ENCODE results near the gene CACNA2D3. TPM values are rescaled to one million over a fixed set of nuclear protein-coding genes. Genes with fewer than 3 reads are reported as not detected.

CACNA2D3 gene
- total RNA-seq, 1 donor from 2014 or later = 35.5 TPM

- DNase-seq = no peak
- no peak for ATAC-seq (ENCODE audit: poor library complexity)
- intact Hi-C loops (cut with DNase I) = no loop called here
These were observed 42.0 kb downstream of the CACNA2D3 start for GRCh38 chr3:54164192-54164975.

GRCh38 chr3:54165865-54166264 is 43.5 kb downstream of the CACNA2D3 start:
- ATAC-seq (ENCODE audit: poor library complexity) (peak; percentile 58), DNase-seq (no peak)
- intact Hi-C loops (cut with DNase I) = no loop called here

DNA sequence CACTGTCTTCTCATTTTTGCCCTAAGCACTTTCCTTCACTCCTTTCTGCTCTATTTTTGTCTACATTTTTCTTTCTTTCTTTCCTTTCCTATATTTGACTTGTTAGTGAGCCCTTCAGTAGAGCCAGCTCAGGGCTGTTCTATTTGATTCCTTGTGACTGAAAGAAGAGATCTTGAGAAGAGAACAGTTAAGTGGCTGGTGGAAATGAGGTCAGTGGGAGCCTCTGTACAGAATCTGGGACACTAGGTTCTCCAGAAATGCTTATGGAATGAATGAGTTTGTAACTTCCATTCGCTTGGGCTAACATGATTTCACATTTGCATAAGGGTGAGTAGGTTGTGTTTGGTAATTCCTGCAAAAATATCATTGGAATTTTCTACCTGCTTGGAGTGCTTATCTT is 45.6 kb downstream of the CACNA2D3 start:
- ATAC-seq (ENCODE audit: poor library complexity) = no peak
- intact Hi-C loops (cut with DNase I) = no loop called here
- no peak for DNase-seq

GRCh38 chr3:54168451-54168850 is 46.1 kb downstream of the CACNA2D3 start:
- no peak for ATAC-seq (ENCODE audit: poor library complexity)
- no peak for DNase-seq
- intact Hi-C loops (cut with DNase I) = no loop called here

DNA sequence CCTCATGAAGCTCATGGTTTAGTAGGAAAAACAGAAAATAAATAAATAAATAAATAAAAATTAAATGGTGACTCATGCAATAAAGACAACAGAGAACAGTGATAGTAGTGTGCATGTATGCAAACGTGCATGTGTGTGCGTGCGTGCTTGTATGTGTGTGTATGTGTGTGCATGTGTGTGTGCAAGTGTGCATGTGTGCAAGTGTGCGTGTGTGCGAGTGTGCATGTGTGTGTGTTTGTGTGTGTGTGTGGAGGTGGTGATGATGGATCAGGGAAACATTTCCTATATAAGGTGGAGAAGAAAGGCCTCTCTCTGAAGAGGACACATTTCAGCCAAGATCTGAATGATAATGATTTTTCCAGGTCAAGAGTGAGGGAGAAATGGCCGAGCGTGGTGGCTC is 47.2 kb downstream of the CACNA2D3 start:
- ATAC-seq (ENCODE audit: poor library complexity) (no peak), DNase-seq (no peak)
- intact Hi-C loops (cut with DNase I) = no loop called here

GRCh38 chr3:54171509-54171908 is 49.2 kb downstream of the CACNA2D3 start:
- DNase-seq = no peak
- intact Hi-C loops (cut with DNase I) = no loop called here
- no peak for ATAC-seq (ENCODE audit: poor library complexity)

GRCh38 chr3:54171951-54172350 is 49.6 kb downstream of the CACNA2D3 start:
- intact Hi-C loops (cut with DNase I) = no loop called here
- DNase-seq (no peak), ATAC-seq (ENCODE audit: poor library complexity) (no peak)

GRCh38 chr3:54173371-54173770 is 51.0 kb downstream of the CACNA2D3 start:
- ATAC-seq (ENCODE audit: poor library complexity) (no peak), DNase-seq (no peak)
- intact Hi-C loops (cut with DNase I) = no loop called here

- intact Hi-C loops (cut with DNase I) = no loop called here
- no peak for ATAC-seq (ENCODE audit: poor library complexity)
These were observed 53.8 kb downstream of the CACNA2D3 start for GRCh38 chr3:54176106-54176505.

DNA sequence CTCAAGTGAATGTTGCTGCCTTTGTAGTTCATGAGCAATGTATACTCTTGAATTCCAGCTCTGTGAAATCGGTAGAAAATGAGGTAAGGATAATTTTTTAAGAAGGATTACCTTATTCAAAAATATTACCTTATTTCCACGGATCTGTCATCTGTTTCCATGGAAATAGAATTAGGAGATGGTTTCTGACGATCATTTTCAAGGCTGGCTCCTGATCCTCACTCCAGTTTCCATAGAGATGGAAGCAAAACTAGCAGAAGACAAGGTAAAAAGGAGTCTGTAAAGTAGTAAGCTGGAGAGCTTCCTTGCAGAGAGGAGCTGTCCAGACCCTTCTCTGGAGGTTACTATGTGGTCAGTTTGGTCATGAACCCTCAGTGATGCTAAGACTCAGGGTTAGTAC is 55.5 kb downstream of the CACNA2D3 start:
- intact Hi-C loops (cut with DNase I) = no loop called here
- DNase-seq (no peak), ATAC-seq (ENCODE audit: poor library complexity) (no peak)

More at GRCh38 chr3:54176106-54176505, 53.8 kb downstream of the CACNA2D3 start:
- DNase-seq = no peak

DNA sequence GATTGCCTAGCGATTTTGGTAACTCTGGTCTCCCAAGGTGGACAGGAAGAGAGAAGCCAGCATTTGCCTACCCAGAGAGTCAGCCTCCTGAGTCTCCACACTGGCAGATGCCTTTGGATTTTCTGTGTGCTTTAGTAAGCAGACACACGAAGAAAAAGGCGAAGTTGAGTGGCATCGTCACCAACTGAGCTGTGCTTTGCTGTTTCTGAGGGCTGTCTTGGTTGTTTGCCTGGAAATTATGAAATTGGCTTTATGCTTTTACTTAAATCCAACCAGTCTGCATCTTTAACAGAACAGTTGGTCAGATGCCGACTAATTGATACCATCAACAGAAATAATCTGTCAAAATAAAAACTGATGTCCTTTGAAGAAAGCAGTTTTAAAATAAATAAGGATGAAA is 56.0 kb downstream of the CACNA2D3 start:
- DNase-seq (no peak), ATAC-seq (ENCODE audit: poor library complexity) (no peak)
- intact Hi-C loops (cut with DNase I) = no loop called here

DNA sequence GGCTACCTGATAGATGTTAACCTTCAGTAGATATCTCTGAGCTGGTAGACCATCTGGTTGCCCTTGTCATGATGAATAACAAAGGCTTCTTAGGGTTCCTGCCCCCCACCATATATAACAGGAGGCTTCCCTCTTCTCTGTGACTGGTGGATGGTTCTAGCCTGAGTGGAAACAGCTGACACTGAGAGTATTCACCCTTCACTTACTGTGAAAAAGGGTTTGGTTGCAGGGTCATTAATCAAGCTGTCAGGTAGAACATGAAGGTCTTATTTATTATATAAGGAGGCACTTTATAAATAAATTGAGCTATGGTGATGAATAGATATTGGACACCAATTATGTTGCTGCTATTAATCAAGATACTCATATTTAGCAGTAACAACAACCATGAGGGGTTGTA is 58.6 kb downstream of the CACNA2D3 start:
- no peak for ATAC-seq (ENCODE audit: poor library complexity)
- intact Hi-C loops (cut with DNase I) = no loop called here
- DNase-seq = no peak

DNA sequence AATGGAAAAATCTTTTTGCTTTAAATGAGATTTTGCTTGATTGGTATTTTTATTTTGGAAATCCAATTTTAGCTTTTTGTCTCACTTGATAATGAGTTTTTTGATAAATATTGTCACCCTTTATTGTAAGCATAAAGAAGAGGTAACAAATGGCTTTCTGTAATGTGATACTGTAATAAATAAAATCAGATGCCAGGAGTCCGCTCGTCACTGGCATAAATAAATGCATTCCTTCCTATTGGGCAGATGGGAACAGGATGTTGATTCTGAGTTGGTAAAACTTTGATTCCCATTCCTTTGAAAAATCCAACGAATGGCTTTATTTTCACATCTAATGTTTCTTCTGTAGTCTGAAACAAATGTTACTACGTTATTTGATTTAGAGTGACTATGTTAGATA is 59.9 kb downstream of the CACNA2D3 start:
- ATAC-seq (ENCODE audit: poor library complexity) (no peak), DNase-seq (no peak)
- intact Hi-C loops (cut with DNase I) = no loop called here

GRCh38 chr3:54185740-54186139 is 63.4 kb downstream of the CACNA2D3 start:
- intact Hi-C loops (cut with DNase I) = no loop called here
- no peak for ATAC-seq (ENCODE audit: poor library complexity)
- DNase-seq = no peak

DNA sequence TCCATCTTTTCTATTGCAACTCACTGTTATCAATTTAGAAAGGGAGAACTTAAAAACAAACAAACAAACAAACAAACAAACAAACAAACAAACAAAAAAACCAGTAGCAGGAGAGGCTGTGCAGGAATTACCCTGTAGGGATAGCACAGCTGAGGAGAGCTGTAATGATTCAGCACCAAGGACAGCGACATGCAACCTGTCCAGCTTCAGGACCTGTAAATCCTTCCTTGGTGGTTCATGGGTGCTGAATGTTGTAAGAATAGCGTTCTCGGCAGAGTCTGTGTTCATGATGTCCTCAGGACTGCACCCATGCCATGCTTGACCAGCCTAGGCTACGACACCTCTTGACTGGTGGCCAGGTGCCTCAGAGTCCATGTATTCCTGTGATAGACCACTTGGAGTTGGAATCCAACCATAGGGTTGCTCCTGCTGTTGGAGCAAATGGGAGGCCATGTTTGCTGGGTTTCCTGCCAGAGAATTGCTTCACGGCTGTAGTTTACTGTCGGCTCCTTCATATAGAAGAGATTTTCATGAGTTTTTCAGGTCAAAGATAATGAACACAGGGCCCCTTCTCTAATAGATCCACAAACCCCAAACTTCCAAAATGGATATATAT is 65.9 kb downstream of the CACNA2D3 start:
- DNase-seq (no peak), ATAC-seq (ENCODE audit: poor library complexity) (peak; percentile 73)
- intact Hi-C loops (cut with DNase I) = no loop called here

GRCh38 chr3:54191220-54191619 is 68.9 kb downstream of the CACNA2D3 start:
- no peak for DNase-seq
- ATAC-seq (ENCODE audit: poor library complexity) = no peak
- intact Hi-C loops (cut with DNase I) = no loop called here

DNA sequence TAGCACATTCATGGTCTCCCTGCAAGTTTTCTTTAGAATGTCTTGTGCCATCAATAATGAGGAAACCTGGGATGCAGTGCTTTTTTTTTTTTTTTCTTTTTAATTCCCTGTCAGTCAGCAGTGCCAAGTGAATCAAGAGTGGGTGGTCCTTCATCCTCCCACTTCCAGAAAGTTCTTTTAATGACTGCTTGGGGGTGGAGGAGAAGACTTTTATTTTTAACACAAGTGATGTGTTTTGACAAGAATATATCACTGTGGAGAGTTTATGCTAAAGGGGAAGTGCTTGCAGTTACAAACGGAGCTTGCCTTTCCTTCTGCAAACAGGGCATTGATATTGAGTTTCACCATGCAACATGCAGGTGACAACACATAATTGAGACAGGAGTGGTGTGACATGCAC is 69.7 kb downstream of the CACNA2D3 start:
- intact Hi-C loops (cut with DNase I) = no loop called here
- ATAC-seq (ENCODE audit: poor library complexity) = no peak
- DNase-seq = no peak

GRCh38 chr3:54193093-54193492 is 70.7 kb downstream of the CACNA2D3 start:
- intact Hi-C loops (cut with DNase I) = no loop called here
- DNase-seq (no peak), ATAC-seq (ENCODE audit: poor library complexity) (no peak)

DNA sequence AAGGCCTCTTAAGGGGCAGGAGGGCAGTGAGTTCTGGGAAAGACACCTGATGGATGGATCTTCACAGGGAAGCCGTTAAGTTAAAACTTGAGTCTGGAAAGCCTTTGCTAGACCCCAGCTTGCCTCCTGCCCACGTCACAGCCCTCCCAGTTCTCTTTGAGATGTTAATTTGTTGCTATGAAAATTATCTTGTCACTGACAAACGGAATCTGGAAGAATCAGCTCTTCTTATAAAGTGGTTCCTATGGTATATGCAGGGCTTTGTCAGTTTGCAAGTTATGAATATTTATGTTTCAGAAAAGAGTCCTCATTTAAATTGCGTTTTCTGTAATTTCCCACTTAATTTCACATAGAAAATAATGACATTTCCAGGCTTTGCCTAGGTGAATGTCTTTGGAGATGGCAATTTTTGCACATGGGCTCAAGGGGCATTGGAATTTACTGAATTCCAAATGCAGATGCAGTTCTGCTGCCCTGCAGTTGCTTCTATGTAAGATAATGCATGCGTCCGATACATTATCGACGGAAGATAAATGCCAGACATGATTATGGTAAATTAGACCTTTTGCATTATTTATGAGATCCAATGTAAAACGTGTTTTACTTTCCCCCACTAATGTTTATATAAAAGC is 74.1 kb downstream of the CACNA2D3 start:
- DNase-seq (no peak), ATAC-seq (ENCODE audit: poor library complexity) (no peak)
- intact Hi-C loops (cut with DNase I) = no loop called here

DNA sequence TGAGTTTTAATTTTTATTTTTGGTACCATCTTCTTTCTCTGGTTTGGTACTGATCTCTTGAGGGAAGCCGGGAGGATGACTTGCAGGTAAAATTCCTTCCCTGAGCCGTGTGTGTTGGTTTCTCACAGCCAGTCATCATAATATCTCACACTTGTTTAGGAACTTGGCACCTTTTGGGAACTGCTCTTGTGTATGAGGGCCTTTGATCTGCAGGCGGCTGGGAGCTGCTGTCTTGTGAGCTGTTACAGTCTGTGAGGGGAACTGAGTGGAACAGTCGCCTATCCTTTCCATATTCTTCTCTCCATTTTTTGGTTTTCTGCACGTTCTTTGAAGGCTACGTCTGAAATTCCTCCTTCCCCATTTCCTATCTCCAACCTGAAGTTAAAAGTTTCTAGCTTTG is 75.2 kb downstream of the CACNA2D3 start:
- intact Hi-C loops (cut with DNase I) = no loop called here
- DNase-seq (no peak), ATAC-seq (ENCODE audit: poor library complexity) (peak; percentile 82)
